ENCODE measurements around the gene APOBR. TPM values are rescaled to one million over a fixed set of nuclear protein-coding genes. Genes with fewer than 3 reads are reported as not detected.

Gene APOBR
- total and polyA plus RNA-seq, 12 donors, result 0.15 to 2.3 (median 0.56) TPM

DNA sequence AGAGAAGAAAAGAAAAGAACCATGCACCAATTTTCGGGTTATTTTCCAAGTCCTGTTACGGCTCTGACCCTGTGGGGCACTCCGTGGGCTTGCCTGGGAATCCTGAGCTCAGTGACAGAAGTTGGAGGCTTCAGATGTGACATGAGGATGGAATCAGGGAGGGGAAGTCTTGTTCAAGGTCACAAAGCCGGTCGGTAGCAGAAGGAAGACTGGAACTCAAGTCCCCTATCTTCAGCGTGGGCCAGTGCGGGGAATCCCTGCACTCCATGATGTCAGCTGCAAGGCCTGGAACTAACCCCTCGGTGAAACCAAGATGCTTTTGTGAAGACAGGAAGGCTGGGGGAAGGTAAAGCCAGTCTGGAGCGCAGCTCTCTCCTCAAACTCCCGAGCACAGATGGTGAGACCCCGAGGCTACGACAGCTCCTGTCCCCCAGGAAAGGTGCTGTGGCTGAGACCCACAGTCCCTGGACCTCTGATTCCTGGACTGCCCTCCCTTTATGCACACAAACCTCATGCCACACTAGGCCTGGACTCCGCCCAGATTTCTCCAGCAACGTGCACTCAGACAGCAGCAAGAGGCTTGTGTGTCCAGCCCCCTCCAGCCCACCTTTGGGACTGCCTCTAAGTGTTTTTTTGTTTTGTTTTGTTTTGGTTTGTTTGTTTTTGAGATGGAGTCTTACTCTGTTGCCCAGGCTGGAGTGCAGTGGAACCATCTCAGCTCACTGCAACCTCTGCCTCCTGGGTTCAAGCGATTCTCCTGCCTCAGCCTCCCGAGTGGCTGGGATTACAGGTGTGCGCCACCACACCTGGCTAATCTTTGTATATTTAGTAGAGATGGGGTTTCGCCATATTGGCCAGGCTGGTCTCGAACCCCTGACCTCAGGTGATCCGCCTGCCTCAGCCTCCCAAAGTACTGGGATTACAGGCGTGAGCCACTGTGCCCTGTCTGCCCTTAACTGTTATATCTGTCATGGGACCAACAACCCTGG, 17.7 kb downstream of the APOBR start:
- 79 to 85% methylated on average over 21 of the region's 21 CpGs for WGBS, 2 donors
- no peaks in the 10 kb centered on the region for H3K36me3 ChIP-seq
- no peak overlapping the region for H3K4me3 ChIP-seq
- TF ChIP-seq, protein P1, sequence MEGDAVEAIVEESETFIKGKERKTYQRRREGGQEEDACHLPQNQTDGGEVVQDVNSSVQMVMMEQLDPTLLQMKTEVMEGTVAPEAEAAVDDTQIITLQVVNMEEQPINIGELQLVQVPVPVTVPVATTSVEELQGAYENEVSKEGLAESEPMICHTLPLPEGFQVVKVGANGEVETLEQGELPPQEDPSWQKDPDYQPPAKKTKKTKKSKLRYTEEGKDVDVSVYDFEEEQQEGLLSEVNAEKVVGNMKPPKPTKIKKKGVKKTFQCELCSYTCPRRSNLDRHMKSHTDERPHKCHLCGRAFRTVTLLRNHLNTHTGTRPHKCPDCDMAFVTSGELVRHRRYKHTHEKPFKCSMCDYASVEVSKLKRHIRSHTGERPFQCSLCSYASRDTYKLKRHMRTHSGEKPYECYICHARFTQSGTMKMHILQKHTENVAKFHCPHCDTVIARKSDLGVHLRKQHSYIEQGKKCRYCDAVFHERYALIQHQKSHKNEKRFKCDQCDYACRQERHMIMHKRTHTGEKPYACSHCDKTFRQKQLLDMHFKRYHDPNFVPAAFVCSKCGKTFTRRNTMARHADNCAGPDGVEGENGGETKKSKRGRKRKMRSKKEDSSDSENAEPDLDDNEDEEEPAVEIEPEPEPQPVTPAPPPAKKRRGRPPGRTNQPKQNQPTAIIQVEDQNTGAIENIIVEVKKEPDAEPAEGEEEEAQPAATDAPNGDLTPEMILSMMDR (IDR thresholded peaks at IDR 0.05), result no peak
- ATAC-seq (no peak), DNase-seq (no peak)
- H3K9me3 ChIP-seq, result no peaks in the 10 kb centered on the region
- H3K27me3 ChIP-seq, result peaks cover 0 to 11% (median 0%) of the 10 kb centered on the region in 7 donors
- H3K4me1 ChIP-seq, result peaks cover 0 to 14% (median 0%) of the 10 kb centered on the region in 9 donors
- no peak overlapping the region for H3K27ac ChIP-seq
- intact Hi-C loops (cut with DNase I), result no loop called here

DNA sequence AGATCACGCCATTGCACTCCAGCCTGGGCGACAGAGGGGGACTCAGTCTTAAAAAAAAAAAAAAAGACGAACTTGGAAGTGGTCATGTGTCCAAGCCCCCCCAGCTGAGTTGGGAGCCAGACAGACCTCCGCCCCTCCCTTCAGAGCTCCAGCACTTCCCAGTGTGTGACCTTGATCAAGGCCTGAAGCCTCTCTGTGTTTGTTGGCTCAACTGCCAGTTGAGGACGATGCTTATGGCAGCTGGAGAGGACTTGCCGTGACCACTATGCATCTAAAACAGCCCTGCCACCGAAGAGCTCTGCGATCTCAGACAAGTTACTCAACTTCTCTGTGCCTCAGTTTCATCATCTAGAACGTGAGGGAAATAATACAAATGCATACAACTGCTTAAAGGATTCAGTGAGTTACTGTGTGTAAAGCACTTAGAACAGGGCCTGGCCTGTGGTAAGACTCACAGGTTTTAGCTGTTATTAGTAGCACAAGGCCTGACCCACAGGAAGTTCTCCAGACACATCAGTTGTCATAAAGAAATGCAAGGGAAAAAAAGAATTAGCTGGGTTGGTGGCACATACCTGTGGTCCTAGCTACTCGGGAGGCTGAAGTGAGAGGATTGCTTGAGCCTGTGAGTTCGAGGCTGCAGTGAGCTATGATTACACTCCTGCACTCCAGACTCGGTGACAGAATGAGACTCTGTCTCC, 19.2 kb downstream of the APOBR start:
- WGBS, 2 donors, result 85 to 88% methylated on average over 12 of the region's 12 CpGs
- Histone ChIP-seq H3K36me3 (no peaks in the 10 kb centered on the region), H3K4me1 (no peaks in the 10 kb centered on the region), H3K9me3 (no peaks in the 10 kb centered on the region), H3K27ac (no peak overlapping the region), H3K4me3 (no peak overlapping the region), H3K27me3 (peaks cover 0 to under 1% (median 0%) of the 10 kb centered on the region in 7 donors)
- TF ChIP-seq, protein P1 (IDR thresholded peaks at IDR 0.05), result no peak
- intact Hi-C loops (cut with DNase I), result no loop called here
- no peak for ATAC-seq
- no peak for DNase-seq

DNA sequence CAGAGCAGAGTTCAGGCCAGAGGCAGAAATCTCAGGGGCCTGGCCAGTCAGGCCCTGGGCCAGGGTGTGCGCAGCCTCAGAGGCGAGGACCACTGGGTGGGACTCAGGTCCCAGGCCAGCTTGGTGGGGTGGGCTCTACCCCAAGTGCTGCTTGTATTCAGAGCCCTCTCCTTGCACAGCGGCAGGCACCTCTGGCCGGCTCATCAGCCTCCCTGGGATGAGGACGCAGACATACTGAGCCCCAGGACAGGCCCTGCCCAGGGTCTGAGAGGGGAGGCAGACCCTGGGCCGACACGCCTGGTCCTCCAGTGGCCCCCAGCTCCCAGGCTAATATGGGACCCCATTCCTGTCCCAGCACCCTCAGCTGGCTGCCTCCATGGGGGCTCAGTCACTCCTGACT, 19.8 kb downstream of the APOBR start:
- 86 to 89% methylated on average over 7 of the region's 7 CpGs for WGBS, 2 donors
- H3K27ac ChIP-seq, result no peak overlapping the region
- no peak overlapping the region for H3K4me3 ChIP-seq
- H3K36me3 ChIP-seq, result no peaks in the 10 kb centered on the region
- intact Hi-C loops (cut with DNase I), result no loop called here
- ATAC-seq (no peak), DNase-seq (no peak)
- no peaks in the 10 kb centered on the region for H3K4me1 ChIP-seq
- TF ChIP-seq, protein P1 (IDR thresholded peaks at IDR 0.05), result no peak
- H3K27me3 ChIP-seq, result no peaks in the 10 kb centered on the region
- H3K9me3 ChIP-seq, result no peaks in the 10 kb centered on the region

DNA sequence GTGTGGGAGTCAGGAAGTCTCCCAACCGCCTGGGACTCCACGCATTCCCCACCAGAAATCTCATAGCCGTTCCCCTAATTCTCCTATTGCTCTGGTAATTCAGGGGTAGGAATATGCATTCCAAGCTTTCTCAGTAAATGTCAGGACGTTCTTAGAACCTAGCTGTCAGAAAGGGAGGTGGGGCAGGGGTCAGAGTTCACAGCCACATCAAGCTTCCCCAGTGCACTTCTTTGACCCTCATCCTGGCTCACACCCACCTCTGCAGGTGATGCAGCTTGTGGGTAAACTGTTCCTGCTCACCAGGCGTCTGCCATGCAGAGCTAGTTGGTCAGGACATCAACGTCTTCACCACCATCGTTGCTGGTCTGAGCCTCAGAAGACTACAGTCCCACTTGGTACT, 26.2 kb downstream of the APOBR start:
- intact Hi-C loops (cut with DNase I), result loop anchor here in 1 of 10 donors (10.0 kb wide), 1 partner anchor 54 kb away; no protein-coding TSS in a partner anchor
- TF ChIP-seq, protein P1 (IDR thresholded peaks at IDR 0.05), result no peak
- Histone ChIP-seq H3K27me3 (no peaks in the 10 kb centered on the region), H3K4me3 (no peak overlapping the region), H3K27ac (no peak overlapping the region), H3K4me1 (peaks cover 0 to 6% (median 0%) of the 10 kb centered on the region in 9 donors), H3K36me3 (no peaks in the 10 kb centered on the region), H3K9me3 (no peaks in the 10 kb centered on the region)
- ATAC-seq (no peak), DNase-seq (no peak)
- 79% methylated on average over 7 of the region's 7 CpGs for WGBS, 2 donors
